ENCODE measurements around the gene MVB12B. TPM values are rescaled to one million over a fixed set of nuclear protein-coding genes. Genes with fewer than 3 reads are reported as not detected.

Gene MVB12B
- total and polyA plus RNA-seq, 2 of the 13 experiments (the other 11 are each of a cell fraction or from before 2014, with no cell fraction given) = 12.1 to 30.1 TPM

DNA sequence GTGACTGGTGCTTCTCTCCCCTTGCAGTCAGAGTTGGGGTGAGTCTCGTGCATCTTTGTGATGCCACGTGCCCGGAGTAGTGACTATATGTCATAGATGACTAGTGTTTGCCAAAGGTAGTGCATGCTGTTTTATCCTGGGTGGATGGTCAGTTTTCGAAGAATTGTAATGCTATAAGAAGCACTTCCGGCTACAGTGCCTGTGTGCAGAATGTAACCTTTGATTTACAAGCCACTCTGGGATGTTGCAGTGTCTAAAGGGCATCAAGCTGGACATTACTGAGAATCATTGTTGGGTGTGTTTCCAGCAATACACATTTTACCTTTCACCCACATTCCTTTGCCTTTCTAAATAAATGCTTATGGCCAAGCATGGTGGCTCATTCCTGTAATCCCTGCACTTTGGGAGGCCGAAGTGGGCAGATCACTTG is 16.7 kb downstream of the MVB12B start (continued):
- TF ChIP-seq CREM (IDR thresholded peaks at IDR 0.05) (peak; percentile 31; the same call in 1 of the 2 replicates), CREM (CRISPR knock-in tag; IDR thresholded peaks at IDR 0.05) (no peak), ZNF7 (CRISPR knock-in tag; IDR thresholded peaks at IDR 0.05) (no peak), ZNF839 (CRISPR knock-in tag; IDR thresholded peaks at IDR 0.05; ENCODE audit: borderline replicate concordance) (no peak), ZNF556 (CRISPR knock-in tag; IDR thresholded peaks at IDR 0.05; ENCODE audit: borderline replicate concordance) (peak; percentile 9; the same call in 1 of the 2 replicates), HNF4A (CRISPR knock-in tag; IDR thresholded peaks at IDR 0.05) (peak; percentile 67), ZNF557 (CRISPR knock-in tag; IDR thresholded peaks at IDR 0.05) (no peak), TEAD3 (CRISPR knock-in tag; optimal IDR thresholded peaks at IDR 0.05; ENCODE audit: borderline replicate concordance) (peak; percentile 62), CEBPG (CRISPR knock-in tag; IDR thresholded peaks at IDR 0.05) (peak; percentile 12; the same call in 1 of the 2 replicates), BHLHE40 (IDR thresholded peaks at IDR 0.05; ENCODE audit: low read length) (peak; percentile 70), GABPA (IDR thresholded peaks at IDR 0.05; ENCODE audit: low read depth, low read length) (no peak), GABPA (CRISPR knock-in tag; IDR thresholded peaks at IDR 0.05; ENCODE audit: low read depth) (peak; percentile 23; the same call in 1 of the 2 replicates), AKAP8 (CRISPR knock-in tag; IDR thresholded peaks at IDR 0.05) (no peak), HNF4G (IDR thresholded peaks at IDR 0.05; ENCODE audit: borderline replicate concordance, low read depth, low read length) (peak; percentile 68; the same call in 1 of the 2 replicates), HNF4G (CRISPR knock-in tag; IDR thresholded peaks at IDR 0.05; ENCODE audit: borderline replicate concordance, low read depth) (no peak), ARNTL (CRISPR knock-in tag; IDR thresholded peaks at IDR 0.05) (no peak), ISL2 (CRISPR knock-in tag; IDR thresholded peaks at IDR 0.05) (0 out of 2 replicates have a peak, but pooled peaks have one; percentile 17), NR2F6 (IDR thresholded peaks at IDR 0.05) (0 out of 2 replicates have a peak, but pooled peaks have one; percentile 22), NR2F6 (CRISPR knock-in tag; IDR thresholded peaks at IDR 0.05) (no peak), ZMYM4 (CRISPR knock-in tag; IDR thresholded peaks at IDR 0.05) (peak; percentile 42; the same call in 1 of the 2 replicates), SALL1 (CRISPR knock-in tag; IDR thresholded peaks at IDR 0.05) (0 out of 2 replicates have a peak, but pooled peaks have one; percentile 40), SOX13 (IDR thresholded peaks at IDR 0.05) (no peak), SOX13 (CRISPR knock-in tag; conservative IDR thresholded peaks at IDR 0.05 in 1 of 2, IDR thresholded peaks at IDR 0.05 in 1 of 2) (peak in 1 of 2 experiments; percentile 34; a peak in 1 of 4 replicates), JUNB (CRISPR knock-in tag; IDR thresholded peaks at IDR 0.05; ENCODE audit: borderline replicate concordance) (no peak)
- TF ChIP-seq, protein P1, sequence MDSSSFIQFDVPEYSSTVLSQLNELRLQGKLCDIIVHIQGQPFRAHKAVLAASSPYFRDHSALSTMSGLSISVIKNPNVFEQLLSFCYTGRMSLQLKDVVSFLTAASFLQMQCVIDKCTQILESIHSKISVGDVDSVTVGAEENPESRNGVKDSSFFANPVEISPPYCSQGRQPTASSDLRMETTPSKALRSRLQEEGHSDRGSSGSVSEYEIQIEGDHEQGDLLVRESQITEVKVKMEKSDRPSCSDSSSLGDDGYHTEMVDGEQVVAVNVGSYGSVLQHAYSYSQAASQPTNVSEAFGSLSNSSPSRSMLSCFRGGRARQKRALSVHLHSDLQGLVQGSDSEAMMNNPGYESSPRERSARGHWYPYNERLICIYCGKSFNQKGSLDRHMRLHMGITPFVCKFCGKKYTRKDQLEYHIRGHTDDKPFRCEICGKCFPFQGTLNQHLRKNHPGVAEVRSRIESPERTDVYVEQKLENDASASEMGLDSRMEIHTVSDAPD (CRISPR knock-in tag; IDR thresholded peaks at IDR 0.05) = no peak
- TF ChIP-seq, protein P2, sequence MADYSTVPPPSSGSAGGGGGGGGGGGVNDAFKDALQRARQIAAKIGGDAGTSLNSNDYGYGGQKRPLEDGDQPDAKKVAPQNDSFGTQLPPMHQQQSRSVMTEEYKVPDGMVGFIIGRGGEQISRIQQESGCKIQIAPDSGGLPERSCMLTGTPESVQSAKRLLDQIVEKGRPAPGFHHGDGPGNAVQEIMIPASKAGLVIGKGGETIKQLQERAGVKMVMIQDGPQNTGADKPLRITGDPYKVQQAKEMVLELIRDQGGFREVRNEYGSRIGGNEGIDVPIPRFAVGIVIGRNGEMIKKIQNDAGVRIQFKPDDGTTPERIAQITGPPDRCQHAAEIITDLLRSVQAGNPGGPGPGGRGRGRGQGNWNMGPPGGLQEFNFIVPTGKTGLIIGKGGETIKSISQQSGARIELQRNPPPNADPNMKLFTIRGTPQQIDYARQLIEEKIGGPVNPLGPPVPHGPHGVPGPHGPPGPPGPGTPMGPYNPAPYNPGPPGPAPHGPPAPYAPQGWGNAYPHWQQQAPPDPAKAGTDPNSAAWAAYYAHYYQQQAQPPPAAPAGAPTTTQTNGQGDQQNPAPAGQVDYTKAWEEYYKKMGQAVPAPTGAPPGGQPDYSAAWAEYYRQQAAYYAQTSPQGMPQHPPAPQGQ (CRISPR knock-in tag; IDR thresholded peaks at IDR 0.05; ENCODE audit: borderline replicate concordance) = no peak
- TF ChIP-seq, protein P3, sequence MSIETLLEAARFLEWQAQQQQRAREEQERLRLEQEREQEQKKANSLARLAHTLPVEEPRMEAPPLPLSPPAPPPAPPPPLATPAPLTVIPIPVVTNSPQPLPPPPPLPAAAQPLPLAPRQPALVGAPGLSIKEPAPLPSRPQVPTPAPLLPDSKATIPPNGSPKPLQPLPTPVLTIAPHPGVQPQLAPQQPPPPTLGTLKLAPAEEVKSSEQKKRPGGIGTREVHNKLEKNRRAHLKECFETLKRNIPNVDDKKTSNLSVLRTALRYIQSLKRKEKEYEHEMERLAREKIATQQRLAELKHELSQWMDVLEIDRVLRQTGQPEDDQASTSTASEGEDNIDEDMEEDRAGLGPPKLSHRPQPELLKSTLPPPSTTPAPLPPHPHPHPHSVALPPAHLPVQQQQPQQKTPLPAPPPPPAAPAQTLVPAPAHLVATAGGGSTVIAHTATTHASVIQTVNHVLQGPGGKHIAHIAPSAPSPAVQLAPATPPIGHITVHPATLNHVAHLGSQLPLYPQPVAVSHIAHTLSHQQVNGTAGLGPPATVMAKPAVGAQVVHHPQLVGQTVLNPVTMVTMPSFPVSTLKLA (IDR thresholded peaks at IDR 0.05) = peak; percentile 22; the same call in 1 of the 2 replicates
- TF ChIP-seq, protein P4, sequence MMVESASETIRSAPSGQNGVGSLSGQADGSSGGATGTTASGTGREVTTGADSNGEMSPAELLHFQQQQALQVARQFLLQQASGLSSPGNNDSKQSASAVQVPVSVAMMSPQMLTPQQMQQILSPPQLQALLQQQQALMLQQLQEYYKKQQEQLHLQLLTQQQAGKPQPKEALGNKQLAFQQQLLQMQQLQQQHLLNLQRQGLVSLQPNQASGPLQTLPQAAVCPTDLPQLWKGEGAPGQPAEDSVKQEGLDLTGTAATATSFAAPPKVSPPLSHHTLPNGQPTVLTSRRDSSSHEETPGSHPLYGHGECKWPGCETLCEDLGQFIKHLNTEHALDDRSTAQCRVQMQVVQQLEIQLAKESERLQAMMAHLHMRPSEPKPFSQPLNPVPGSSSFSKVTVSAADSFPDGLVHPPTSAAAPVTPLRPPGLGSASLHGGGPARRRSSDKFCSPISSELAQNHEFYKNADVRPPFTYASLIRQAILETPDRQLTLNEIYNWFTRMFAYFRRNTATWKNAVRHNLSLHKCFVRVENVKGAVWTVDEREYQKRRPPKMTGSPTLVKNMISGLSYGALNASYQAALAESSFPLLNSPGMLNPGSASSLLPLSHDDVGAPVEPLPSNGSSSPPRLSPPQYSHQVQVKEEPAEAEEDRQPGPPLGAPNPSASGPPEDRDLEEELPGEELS (CRISPR knock-in tag; IDR thresholded peaks at IDR 0.05) = peak; percentile 42
